NT2/D1 (cell line): ENCODE results near the gene MYO15B.

Source experiments
- YY1 ChIP-seq: IDR thresholded peaks from 2 replicates; pipeline ENCODE4 v1.6.1; 2011; ENCODE audit not compliant: insufficient read length, insufficient read depth
- ZNF274 ChIP-seq: IDR thresholded peaks from 2 replicates; pipeline ENCODE4 v1.6.1; 2011; ENCODE audit warnings: mild to moderate bottlenecking, low read depth, low read length

- TF ChIP-seq ZNF274 (no peak), YY1 (no peak)
Measured at GRCh38 chr17:75619506-75620431, 32.2 kb downstream of the MYO15B start.
